Measurements from ENCODE around the gene NDUFAF2. TPM values are rescaled to one million over a fixed set of nuclear protein-coding genes. Genes with fewer than 3 reads are reported as not detected.

The NDUFAF2 gene
- total RNA-seq, 1 donor from 2014 or later, result 46.0 TPM

DNA sequence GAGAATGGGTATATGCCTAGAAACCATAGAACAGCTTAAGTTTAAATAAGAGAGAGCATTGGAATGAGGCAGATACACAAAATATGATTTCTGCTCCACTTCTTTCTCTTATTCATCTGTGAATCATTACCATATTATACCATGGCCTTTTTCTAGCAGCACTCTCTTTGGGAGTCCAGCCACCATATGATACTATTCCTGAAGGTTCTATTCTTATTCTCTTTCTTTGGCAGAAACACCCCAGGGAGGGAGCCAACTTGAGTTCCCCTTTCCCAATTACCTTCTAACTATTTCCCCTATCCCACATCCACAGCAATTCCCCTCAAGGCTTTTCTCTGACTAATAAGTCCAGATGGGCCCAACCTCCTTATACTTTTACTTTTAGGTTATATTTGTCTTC is 55.9 kb downstream of the NDUFAF2 start:
- Mint-ChIP-seq H3K36me3 (ENCODE audit: low read depth, unreplicated experiment) (peaks cover 2% of the 10 kb centered on the region), H3K9me3 (ENCODE audit: unreplicated experiment) (peaks cover 4% of the 10 kb centered on the region), H3K4me3 (ENCODE audit: unreplicated experiment) (no peak overlapping the region), H3K27ac (ENCODE audit: unreplicated experiment) (no peak overlapping the region), H3K27me3 (ENCODE audit: low read depth, unreplicated experiment) (no peaks in the 10 kb centered on the region), H3K4me1 (ENCODE audit: low read depth, unreplicated experiment) (peaks cover 3% of the 10 kb centered on the region)
- peaks cover 8% of the 10 kb centered on the region for H3K79me2 ChIP-seq (ENCODE audit: insufficient read depth, low read length)
- no peak overlapping the region for H3K4me2 ChIP-seq (ENCODE audit: low read length)
- H3K9ac ChIP-seq (ENCODE audit: low read length), result no peak overlapping the region
- DNase-seq (ENCODE audit: low read depth) (peak; percentile 6), FAIRE-seq (no peak)
- TF ChIP-seq, protein P1, sequence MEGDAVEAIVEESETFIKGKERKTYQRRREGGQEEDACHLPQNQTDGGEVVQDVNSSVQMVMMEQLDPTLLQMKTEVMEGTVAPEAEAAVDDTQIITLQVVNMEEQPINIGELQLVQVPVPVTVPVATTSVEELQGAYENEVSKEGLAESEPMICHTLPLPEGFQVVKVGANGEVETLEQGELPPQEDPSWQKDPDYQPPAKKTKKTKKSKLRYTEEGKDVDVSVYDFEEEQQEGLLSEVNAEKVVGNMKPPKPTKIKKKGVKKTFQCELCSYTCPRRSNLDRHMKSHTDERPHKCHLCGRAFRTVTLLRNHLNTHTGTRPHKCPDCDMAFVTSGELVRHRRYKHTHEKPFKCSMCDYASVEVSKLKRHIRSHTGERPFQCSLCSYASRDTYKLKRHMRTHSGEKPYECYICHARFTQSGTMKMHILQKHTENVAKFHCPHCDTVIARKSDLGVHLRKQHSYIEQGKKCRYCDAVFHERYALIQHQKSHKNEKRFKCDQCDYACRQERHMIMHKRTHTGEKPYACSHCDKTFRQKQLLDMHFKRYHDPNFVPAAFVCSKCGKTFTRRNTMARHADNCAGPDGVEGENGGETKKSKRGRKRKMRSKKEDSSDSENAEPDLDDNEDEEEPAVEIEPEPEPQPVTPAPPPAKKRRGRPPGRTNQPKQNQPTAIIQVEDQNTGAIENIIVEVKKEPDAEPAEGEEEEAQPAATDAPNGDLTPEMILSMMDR (IDR thresholded peaks at IDR 0.05; ENCODE audit: insufficient read depth, low read depth, low read length), result no peak
- no peak for TF ChIP-seq EZH2 (IDR thresholded peaks at IDR 0.05; ENCODE audit: insufficient read depth, low read length)
- H3K27ac ChIP-seq (ENCODE audit: low read depth, low read length), result no peak overlapping the region
- H3K27me3 ChIP-seq (ENCODE audit: insufficient read depth, low read length), result no peaks in the 10 kb centered on the region
- H3K36me3 ChIP-seq (ENCODE audit: insufficient read depth, low read length), result no peaks in the 10 kb centered on the region
- H4K20me1 ChIP-seq (ENCODE audit: insufficient read depth, low read length), result peaks cover 10% of the 10 kb centered on the region
- H3K4me3 ChIP-seq (ENCODE audit: insufficient read depth, low read depth, low read length), result no peak overlapping the region
- H3K9me3 ChIP-seq (ENCODE audit: insufficient read depth, low read depth, low read length), result no peaks in the 10 kb centered on the region
- no peaks in the 10 kb centered on the region for H3K4me1 ChIP-seq (ENCODE audit: insufficient read depth, low read length)
- H2AFZ ChIP-seq (ENCODE audit: low read depth, low read length), result no peak overlapping the region

DNA sequence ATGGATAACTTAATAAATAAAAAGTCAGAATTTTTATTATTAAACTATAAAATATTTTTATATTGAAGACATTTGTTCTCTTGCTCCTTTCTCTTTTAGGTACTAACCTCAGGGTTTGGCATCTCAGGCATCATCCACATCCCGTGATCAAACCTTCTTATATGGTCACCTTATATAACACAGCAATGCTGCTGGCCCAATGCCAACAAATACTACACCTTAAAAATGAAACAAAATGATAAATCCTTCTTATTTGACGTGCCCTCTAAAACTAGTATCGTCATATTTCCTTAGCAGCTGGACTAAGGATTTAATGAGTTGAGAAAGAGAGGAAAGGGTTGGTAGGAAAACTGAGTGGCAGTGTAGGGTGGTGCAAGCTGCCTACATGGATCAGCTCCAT is 56.6 kb downstream of the NDUFAF2 start:
- Histone ChIP-seq H2AFZ (ENCODE audit: low read depth, low read length) (no peak overlapping the region), H3K36me3 (ENCODE audit: insufficient read depth, low read length) (no peaks in the 10 kb centered on the region), H3K4me1 (ENCODE audit: insufficient read depth, low read length) (no peaks in the 10 kb centered on the region), H3K79me2 (ENCODE audit: insufficient read depth, low read length) (peaks cover 8% of the 10 kb centered on the region), H3K9ac (ENCODE audit: low read length) (no peak overlapping the region), H3K27ac (ENCODE audit: low read depth, low read length) (no peak overlapping the region), H4K20me1 (ENCODE audit: insufficient read depth, low read length) (peaks cover 2% of the 10 kb centered on the region), H3K4me2 (ENCODE audit: low read length) (no peak overlapping the region), H3K4me3 (ENCODE audit: insufficient read depth, low read depth, low read length) (no peak overlapping the region), H3K9me3 (ENCODE audit: insufficient read depth, low read depth, low read length) (no peaks in the 10 kb centered on the region), H3K27me3 (ENCODE audit: insufficient read depth, low read length) (no peaks in the 10 kb centered on the region)
- Mint-ChIP-seq H3K27me3 (ENCODE audit: low read depth, unreplicated experiment) (no peaks in the 10 kb centered on the region), H3K4me1 (ENCODE audit: low read depth, unreplicated experiment) (peaks cover 3% of the 10 kb centered on the region), H3K4me3 (ENCODE audit: unreplicated experiment) (no peak overlapping the region), H3K27ac (ENCODE audit: unreplicated experiment) (no peak overlapping the region), H3K36me3 (ENCODE audit: low read depth, unreplicated experiment) (peaks cover 2% of the 10 kb centered on the region), H3K9me3 (ENCODE audit: unreplicated experiment) (peaks cover 4% of the 10 kb centered on the region)
- DNase-seq (ENCODE audit: low read depth) (no peak), FAIRE-seq (no peak)
- no peak for TF ChIP-seq EZH2 (IDR thresholded peaks at IDR 0.05; ENCODE audit: insufficient read depth, low read length)
- TF ChIP-seq, protein P1 (IDR thresholded peaks at IDR 0.05; ENCODE audit: insufficient read depth, low read depth, low read length), result no peak

DNA sequence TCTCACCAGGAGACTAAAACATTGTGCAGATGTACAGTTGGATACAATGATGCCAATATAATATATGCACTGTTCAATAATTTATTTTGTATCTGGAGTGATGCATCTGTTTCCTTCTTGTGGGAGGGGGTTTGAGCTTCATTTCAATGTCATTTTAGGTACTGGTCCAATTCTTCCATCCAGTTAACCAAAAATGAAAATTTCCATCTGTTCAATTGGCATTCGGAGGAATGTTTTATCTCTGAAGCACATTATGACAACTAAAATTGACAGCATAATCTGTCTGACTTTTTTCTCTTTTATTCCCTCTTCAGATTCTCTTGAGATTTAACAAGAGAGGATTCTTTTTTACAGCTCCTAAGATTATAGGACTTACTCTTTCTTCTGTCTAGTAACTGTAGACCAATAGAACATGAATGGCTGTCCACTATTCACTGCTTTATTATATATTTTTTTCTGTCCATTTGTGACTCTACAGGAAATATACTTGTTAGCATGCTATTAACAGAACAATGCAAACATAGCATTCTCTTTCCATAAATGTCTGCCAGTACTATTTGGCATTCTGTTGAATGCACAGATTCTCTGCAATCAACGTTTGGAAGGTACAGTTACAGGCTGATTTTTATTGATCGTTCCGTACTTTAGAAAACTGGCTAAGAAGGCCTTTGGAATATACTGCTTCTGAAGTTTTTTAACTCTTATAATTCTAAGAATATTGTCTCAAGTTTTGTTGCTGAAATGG is 57.8 kb downstream of the NDUFAF2 start:
- no peaks in the 10 kb centered on the region for H4K20me1 ChIP-seq (ENCODE audit: insufficient read depth, low read length)
- no peak overlapping the region for H3K4me3 ChIP-seq (ENCODE audit: insufficient read depth, low read depth, low read length)
- no peak for FAIRE-seq
- no peaks in the 10 kb centered on the region for H3K27me3 ChIP-seq (ENCODE audit: insufficient read depth, low read length)
- H3K4me3 Mint-ChIP-seq (ENCODE audit: unreplicated experiment), result no peak overlapping the region
- no peaks in the 10 kb centered on the region for H3K27me3 Mint-ChIP-seq (ENCODE audit: low read depth, unreplicated experiment)
- H2AFZ ChIP-seq (ENCODE audit: low read depth, low read length), result no peak overlapping the region
- DNase-seq (ENCODE audit: low read depth), result no peak
- H3K79me2 ChIP-seq (ENCODE audit: insufficient read depth, low read length), result peaks cover 8% of the 10 kb centered on the region
- no peaks in the 10 kb centered on the region for H3K4me1 ChIP-seq (ENCODE audit: insufficient read depth, low read length)
- H3K4me1 Mint-ChIP-seq (ENCODE audit: low read depth, unreplicated experiment), result peaks cover 3% of the 10 kb centered on the region
- H3K9me3 ChIP-seq (ENCODE audit: insufficient read depth, low read depth, low read length), result no peaks in the 10 kb centered on the region
- H3K36me3 ChIP-seq (ENCODE audit: insufficient read depth, low read length), result no peaks in the 10 kb centered on the region
- peaks cover 4% of the 10 kb centered on the region for H3K9me3 Mint-ChIP-seq (ENCODE audit: unreplicated experiment)
- no peak overlapping the region for H3K27ac Mint-ChIP-seq (ENCODE audit: unreplicated experiment)
- no peak for TF ChIP-seq EZH2 (IDR thresholded peaks at IDR 0.05; ENCODE audit: insufficient read depth, low read length)
- TF ChIP-seq, protein P1 (IDR thresholded peaks at IDR 0.05; ENCODE audit: insufficient read depth, low read depth, low read length), result no peak
- peaks cover 2% of the 10 kb centered on the region for H3K36me3 Mint-ChIP-seq (ENCODE audit: low read depth, unreplicated experiment)
- H3K27ac ChIP-seq (ENCODE audit: low read depth, low read length), result no peak overlapping the region
- no peak overlapping the region for H3K9ac ChIP-seq (ENCODE audit: low read length)
- H3K4me2 ChIP-seq (ENCODE audit: low read length), result no peak overlapping the region
